HG03039 (cell line): ENCODE data around the gene PPAN.
A peak's percentile ranks its signal among the peaks of the same experiment; 100 is the strongest.

Experiments used
- ATAC-seq: cut with Tn5 transposase; IDR thresholded peaks from one replicate; pipeline ENCODE4 v1.9.1; 2021; ENCODE audit warnings: mild to moderate bottlenecking, moderate library complexity; ENCODE audit not compliant: unreplicated experiment

Gene PPAN

GRCh38 chr19:10092648-10093294 lies 13.4 kb upstream of the PPAN start:
- ATAC-seq = no peak

DNA sequence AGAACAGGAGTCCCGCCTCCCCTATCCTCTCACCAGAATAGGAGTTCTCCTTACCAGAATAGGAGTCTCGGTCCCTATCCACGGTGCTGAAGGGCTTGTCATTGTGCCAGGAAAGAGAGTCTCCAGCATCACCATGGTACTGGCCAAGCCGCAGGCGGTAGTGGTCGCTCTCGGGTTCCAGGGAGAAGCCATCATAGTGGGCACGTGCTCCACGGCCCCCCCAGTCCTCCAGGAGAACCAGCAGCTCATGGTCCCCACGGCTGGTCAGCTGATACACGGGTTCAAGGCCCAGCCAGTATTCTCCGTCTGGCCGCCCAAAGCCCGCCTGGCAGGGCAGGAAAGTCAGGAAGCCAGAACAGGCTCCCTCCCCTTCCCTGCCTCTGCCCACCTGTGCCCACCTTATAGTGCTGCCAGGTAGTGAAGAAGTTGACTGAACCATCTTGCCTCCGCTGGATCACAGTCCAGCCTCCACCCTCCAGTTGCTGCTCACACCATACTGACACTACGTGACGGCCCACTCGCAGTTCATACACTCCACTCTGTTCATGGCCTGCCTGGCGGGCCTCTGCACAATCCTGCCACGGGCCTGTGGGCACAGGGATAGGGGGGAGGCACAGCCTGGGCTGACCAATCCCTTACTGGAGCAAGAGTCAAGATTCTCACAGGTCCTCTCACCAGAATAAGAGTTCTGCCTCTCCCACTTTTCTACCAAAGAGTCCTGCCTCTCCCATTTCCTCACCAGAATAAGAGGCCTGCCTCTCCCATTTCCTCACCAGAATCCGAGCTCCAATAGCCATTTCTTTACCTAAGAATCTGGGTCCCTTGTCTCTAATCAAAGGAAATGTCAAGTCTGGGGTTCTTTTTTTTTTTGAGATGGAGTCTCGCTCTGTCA lies 12.6 kb upstream of the PPAN start:
- no peak for ATAC-seq

GRCh38 chr19:10095622-10095947 lies 10.6 kb upstream of the PPAN start:
- ATAC-seq = no peak

- ATAC-seq = peak; percentile 73
Observed at GRCh38 chr19:10095948-10096614, 10.1 kb upstream of the PPAN start.

- no peak for ATAC-seq
Observed at GRCh38 chr19:10096615-10096963, 9.6 kb upstream of the PPAN start.

GRCh38 chr19:10100163-10100785 lies 5.9 kb upstream of the PPAN start:
- ATAC-seq = no peak

- ATAC-seq = no peak
Observed at GRCh38 chr19:10102787-10103236, 3.4 kb upstream of the PPAN start.

GRCh38 chr19:10104130-10104513 lies 2.0 kb upstream of the PPAN start:
- ATAC-seq = no peak

GRCh38 chr19:10104665-10105508 lies 1.3 kb upstream of the PPAN start:
- no peak for ATAC-seq

- ATAC-seq = peak; percentile 12
Observed at GRCh38 chr19:10105509-10106099, 558 bp upstream of the PPAN start.

DNA sequence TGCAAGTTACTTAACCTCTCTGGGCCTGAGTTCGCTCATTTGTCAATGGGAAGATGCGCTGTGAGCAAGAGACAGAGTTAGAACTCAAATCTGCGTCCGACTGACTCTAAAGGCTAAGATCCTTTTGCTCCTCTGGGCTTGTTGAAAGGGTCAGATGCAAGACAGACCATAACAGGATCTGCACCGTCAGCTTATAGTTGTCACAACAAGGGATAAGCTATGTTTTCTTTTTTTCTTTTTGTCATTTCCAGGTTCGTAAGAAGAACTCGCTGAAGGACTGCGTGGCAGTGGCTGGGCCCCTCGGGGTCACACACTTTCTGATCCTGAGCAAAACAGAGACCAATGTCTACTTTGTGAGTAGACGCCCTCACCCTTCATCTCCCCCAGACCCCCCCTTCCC lies 1.1 kb downstream of the PPAN start:
- no peak for ATAC-seq

DNA sequence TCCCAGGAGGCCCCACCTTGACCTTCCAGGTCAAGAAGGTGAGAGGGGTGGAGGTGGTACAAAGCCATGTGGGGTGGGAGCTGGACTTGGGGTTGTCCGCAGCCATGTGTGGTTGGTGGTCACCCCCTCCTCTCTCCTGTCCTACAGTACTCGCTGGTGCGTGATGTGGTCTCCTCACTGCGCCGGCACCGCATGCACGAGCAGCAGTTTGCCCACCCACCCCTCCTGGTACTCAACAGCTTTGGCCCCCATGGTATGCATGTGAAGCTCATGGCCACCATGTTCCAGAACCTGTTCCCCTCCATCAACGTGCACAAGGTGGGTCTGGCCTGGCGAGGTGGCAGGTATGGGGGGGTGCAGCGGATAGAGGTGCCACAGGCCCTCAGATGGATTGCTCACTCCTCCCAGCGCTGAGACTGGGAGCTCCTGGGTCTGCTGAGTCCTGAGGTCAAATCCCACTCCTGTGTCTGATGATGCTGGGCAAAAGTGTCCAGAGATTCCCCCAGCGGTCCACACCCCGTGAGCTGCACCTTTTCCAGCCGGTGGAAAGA lies 1.7 kb downstream of the PPAN start:
- no peak for ATAC-seq

GRCh38 chr19:10109528-10109927 lies 3.4 kb downstream of the PPAN start:
- no peak for ATAC-seq

DNA sequence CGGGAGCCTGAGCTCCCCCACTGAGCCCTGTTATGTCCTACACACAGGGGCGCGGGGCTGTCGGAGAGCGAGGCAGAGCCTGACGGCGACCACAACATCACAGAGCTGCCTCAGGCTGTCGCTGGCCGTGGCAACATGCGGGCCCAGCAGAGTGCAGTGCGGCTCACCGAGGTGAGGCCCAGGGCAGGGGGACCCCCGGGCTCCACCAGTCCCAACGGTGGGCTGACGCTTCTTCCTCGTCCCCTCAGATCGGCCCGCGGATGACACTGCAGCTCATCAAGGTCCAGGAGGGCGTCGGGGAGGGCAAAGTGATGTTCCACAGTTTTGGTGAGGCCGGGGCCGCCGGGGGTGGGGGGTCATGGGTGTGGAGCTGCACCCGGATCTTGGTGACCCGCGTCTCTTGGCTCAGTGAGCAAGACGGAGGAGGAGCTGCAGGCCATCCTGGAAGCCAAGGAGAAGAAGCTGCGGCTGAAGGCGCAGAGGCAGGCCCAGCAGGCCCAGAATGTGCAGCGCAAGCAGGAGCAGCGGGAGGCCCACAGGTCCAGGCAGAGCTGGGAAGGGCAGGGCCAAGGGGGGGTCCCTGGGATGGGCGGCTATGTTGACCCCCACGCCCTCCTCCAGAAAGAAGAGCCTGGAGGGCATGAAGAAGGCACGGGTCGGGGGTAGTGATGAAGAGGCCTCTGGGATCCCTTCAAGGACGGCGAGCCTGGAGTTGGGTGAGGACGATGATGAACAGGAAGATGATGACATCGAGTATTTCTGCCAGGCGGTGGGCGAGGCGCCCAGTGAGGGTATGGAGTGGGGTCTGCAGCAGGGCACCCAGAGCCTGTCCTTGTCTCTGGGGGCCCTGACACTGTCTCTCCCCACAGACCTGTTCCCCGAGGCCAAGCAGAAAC lies 4.2 kb downstream of the PPAN start:
- ATAC-seq = no peak

- ATAC-seq = no peak
Observed at GRCh38 chr19:10110972-10111317, 4.8 kb downstream of the PPAN start.

DNA sequence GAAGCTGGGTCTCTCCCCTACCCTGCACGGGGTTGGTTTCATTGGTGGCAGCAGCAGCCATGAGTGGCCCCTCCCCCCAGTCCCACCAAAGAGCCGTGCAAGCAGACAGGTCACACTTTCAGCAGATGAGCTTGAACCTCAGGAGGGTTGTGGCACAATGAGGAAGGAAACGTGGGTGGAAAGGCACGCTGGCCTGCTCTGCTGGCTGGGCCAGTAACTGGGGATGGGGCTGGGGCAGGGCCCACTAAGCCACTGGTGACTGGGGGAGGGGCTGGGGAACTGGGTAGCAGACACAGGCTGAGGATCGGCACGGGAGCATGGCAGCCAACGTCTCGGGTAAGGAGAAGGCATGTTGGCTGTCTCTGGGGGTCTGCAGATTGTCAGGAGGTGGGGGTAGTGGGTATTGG lies 5.2 kb downstream of the PPAN start, which contains the start of gene P2RY11:
P2RY11 (plus strand) TSS at position 289 of the 407 bp plus-strand sequence; CDS start at position 318, 29 bp downstream.
- no peak for ATAC-seq

DNA sequence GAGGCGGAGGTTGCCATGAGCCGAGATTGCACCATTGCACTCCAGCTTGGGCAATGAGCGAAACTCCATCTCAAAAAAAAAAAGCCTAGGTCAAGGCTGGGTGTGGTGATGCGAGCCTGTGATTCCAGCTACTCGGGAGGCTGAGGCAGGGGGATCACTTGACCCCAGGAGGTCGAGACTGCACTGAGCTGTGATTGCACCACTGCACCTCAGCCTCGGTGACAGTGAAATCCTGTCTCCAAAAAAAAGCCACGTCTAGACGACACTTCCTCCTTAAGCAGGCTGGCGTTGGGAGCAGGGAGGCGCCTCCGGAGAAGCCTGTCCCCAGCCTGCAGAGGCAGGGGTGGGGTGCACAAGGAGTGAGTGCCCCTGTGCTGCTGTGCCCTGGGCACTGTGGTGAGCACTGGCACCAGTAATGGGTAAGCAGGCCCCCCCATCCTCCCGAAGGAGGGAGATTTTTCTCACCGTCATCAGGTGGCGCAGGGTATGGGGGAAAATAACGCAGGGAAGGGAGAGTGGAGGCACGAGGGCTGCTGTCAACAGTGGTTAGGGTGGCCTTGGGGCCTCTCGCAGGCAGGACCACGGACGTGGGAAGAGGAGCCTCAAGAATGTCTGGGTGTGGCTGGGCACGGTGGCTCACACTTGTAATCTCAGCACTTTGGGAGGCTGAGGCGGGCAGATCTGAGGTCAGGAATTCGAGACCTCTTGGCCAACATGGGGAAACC lies 6.0 kb downstream of the PPAN start:
- no peak for ATAC-seq

DNA sequence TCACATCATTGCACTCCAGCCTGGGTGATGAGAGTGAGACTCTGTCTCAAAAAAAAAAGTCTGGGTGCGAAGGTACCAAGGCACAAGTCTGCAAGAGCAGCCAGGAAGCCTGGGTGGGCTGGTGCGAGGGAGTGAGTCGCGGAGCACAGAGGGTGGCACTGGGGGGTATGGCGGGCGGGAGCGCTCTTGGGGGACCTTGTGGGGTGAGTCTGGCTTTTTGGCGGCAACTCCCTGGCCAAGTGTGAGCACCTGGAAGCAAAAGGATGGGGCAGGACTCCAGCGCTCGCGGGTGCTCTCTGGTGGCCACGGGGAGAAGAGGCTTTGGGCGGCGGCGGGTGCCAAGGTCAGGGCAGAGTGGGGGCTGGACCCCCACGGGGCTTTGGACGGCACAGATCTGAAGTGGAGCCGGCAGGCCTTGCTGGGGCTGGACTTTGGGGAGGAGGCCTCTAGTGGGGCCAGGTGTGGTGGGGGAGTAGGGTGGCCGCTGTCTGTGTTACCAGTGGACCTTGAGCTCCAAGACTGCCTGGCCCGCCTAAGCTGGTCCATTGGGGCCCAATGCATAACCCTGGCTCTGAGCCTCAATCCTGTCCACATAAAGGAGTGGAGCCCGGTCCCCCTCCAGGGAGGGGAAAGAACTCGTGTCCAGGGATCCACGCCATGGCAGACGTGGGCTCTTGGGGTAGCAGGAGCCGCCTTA lies 6.9 kb downstream of the PPAN start:
- no peak for ATAC-seq
